ENCODE results near the gene PDE4D.

DNA sequence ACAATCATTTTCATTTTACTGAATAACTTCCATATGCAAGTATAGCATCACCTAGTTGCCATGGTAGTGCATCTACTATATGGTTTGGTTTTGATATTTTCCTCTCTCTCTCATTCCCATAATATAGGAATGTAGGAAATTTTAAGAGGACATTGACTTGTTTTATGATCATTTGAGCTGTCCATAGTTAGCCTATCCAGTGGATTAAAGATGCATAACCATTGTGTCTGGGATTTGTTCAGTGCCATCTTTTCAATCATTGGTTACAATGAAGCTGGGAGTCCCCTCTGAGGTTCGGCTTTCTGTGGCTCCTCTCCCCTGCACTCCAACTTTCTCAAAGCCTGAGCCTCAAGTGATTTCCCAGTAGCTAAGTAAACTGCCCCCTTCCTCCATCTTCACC, 852.2 kb downstream of the PDE4D start:
- TF ChIP-seq, protein P1, sequence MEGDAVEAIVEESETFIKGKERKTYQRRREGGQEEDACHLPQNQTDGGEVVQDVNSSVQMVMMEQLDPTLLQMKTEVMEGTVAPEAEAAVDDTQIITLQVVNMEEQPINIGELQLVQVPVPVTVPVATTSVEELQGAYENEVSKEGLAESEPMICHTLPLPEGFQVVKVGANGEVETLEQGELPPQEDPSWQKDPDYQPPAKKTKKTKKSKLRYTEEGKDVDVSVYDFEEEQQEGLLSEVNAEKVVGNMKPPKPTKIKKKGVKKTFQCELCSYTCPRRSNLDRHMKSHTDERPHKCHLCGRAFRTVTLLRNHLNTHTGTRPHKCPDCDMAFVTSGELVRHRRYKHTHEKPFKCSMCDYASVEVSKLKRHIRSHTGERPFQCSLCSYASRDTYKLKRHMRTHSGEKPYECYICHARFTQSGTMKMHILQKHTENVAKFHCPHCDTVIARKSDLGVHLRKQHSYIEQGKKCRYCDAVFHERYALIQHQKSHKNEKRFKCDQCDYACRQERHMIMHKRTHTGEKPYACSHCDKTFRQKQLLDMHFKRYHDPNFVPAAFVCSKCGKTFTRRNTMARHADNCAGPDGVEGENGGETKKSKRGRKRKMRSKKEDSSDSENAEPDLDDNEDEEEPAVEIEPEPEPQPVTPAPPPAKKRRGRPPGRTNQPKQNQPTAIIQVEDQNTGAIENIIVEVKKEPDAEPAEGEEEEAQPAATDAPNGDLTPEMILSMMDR (IDR thresholded peaks at IDR 0.05), result no peak
- TF ChIP-seq POLR2A (IDR thresholded peaks at IDR 0.05), result no peak

Measured in heart left ventricle (tissue), 13 donors.